MCF 10A (cell line): ENCODE data around the gene UNC13B. TPM values are rescaled to one million over a fixed set of nuclear protein-coding genes. Genes with fewer than 3 reads are reported as not detected.

Experiments
- BruUV-seq: library from RNA; stranded (reverse); fragments of 400-500 nt; replicated peaks from 2 replicates; lab custom pipeline; 2021; lab: Mats Ljungman, UMichigan
- CTCF ChIA-PET: fragments of 300-600 bp; sonication (Branson Sonifier 250); formaldehyde crosslinking; extraction: SDS; loops from one replicate; lab custom pipeline; 2021; ENCODE audit warnings: antibody characterized with exemption, inconsistent platforms; lab: Yijun Ruan, JAX
- POLR2A ChIA-PET: fragments of 300-600, 350-650 bp; sonication (Branson Sonifier 250); formaldehyde crosslinking; extraction: SDS; loops from one replicate; lab custom pipeline; 2020; ENCODE audit warnings: antibody characterized with exemption, inconsistent platforms; lab: Yijun Ruan, JAX
- DNase-seq: peaks from one replicate; pipeline ENCODE4 v3.0.0-alpha.2; 2018; ENCODE audit not compliant: unreplicated experiment
- H3K27ac Mint-ChIP-seq: one replicate; pipeline ENCODE4 v1.8.0; 2022; ENCODE audit warnings: mild to moderate bottlenecking, low read depth, mixed read lengths; ENCODE audit not compliant: unreplicated experiment
- H3K27me3 Mint-ChIP-seq: one replicate; pipeline ENCODE4 v1.8.0; 2022; ENCODE audit warnings: mixed read lengths; ENCODE audit not compliant: insufficient read depth, unreplicated experiment
- H3K36me3 Mint-ChIP-seq: one replicate; pipeline ENCODE4 v1.8.0; 2022; ENCODE audit warnings: mild to moderate bottlenecking, moderate library complexity, mixed read lengths; ENCODE audit not compliant: insufficient read depth, unreplicated experiment
- H3K4me1 Mint-ChIP-seq: one replicate; pipeline ENCODE4 v1.8.0; 2022; ENCODE audit warnings: mixed read lengths; ENCODE audit not compliant: insufficient read depth, unreplicated experiment
- H3K4me3 Mint-ChIP-seq: one replicate; pipeline ENCODE4 v1.8.0; 2022; ENCODE audit warnings: mild to moderate bottlenecking, moderate library complexity, mixed read lengths; ENCODE audit not compliant: unreplicated experiment
- H3K9me3 Mint-ChIP-seq: one replicate; pipeline ENCODE4 v1.8.0; 2022; ENCODE audit warnings: mixed read lengths; ENCODE audit not compliant: unreplicated experiment
- CTCF ChIP-seq: fragments of 200-600 bp; IDR thresholded peaks from one replicate; pipeline ENCODE4 v1.8.0; 2022; ENCODE audit warnings: antibody characterized with exemption, mild to moderate bottlenecking; ENCODE audit not compliant: unreplicated experiment
- intact Hi-C: fragments of 100-400 bp; cut with micrococcal nuclease; formaldehyde crosslinking; loops from 2 replicates; pipeline ENCODE4 v1.14.1; 2022
- total RNA-seq: library from RNA; stranded (reverse); gene quantifications from 2 replicates; pipeline ENCODE4 v1.2.3, GENCODE V29; 2022

UNC13B gene
- total RNA-seq, 1 experiment from 2014 or later = 22.9 TPM

GRCh38 chr9:35253075-35253474 is 91.3 kb downstream of the UNC13B start:
- POLR2A ChIA-PET = no interaction called here
- no TSS peak for BruUV-seq

GRCh38 chr9:35254237-35254636 is 92.4 kb downstream of the UNC13B start:
- POLR2A ChIA-PET = no interaction called here
- TF ChIP-seq CTCF = no peak
- no peak overlapping the region for H3K27ac Mint-ChIP-seq
- intact Hi-C loops = no loop called here
- no peaks in the 10 kb centered on the region for H3K27me3 Mint-ChIP-seq
- peaks cover 5% of the 10 kb centered on the region for H3K4me1 Mint-ChIP-seq
- CTCF ChIA-PET = interaction anchor here (0.6 kb wide), 1 partner anchor 201 kb away, joined by 3 read pairs; no protein-coding TSS in a partner anchor
- no peaks in the 10 kb centered on the region for H3K9me3 Mint-ChIP-seq
- H3K4me3 Mint-ChIP-seq = no peak overlapping the region
- DNase-seq = no peak
- peaks cover 1% of the 10 kb centered on the region for H3K36me3 Mint-ChIP-seq
- no TSS peak for BruUV-seq

More at GRCh38 chr9:35253075-35253474, 91.3 kb downstream of the UNC13B start:
- Mint-ChIP-seq H3K36me3 (peaks cover 9% of the 10 kb centered on the region), H3K27me3 (no peaks in the 10 kb centered on the region), H3K4me3 (no peak overlapping the region), H3K9me3 (peaks cover 6% of the 10 kb centered on the region), H3K4me1 (no peaks in the 10 kb centered on the region), H3K27ac (no peak overlapping the region)
- DNase-seq = no peak
- CTCF ChIA-PET = interaction anchor here (0.6 kb wide), 2 partner anchors 36 to 325 kb away, joined by 4 read pairs; no protein-coding TSS in a partner anchor
- intact Hi-C loops = no loop called here
- no peak for TF ChIP-seq CTCF

GRCh38 chr9:35254984-35255857 is 93.4 kb downstream of the UNC13B start:
- POLR2A ChIA-PET = interaction anchor here (0.6 to 1.3 kb wide), 3 partner anchors 26 to 139 kb away, joined by 4 to 6 read pairs (median 6); partner anchors contain the start of gene ATOSB
- Mint-ChIP-seq H3K9me3 (no peaks in the 10 kb centered on the region), H3K27me3 (no peaks in the 10 kb centered on the region), H3K27ac (no peak overlapping the region), H3K36me3 (no peaks in the 10 kb centered on the region), H3K4me1 (peaks cover 8% of the 10 kb centered on the region), H3K4me3 (no peak overlapping the region)
- intact Hi-C loops = no loop called here
- DNase-seq = no peak
- no peak for TF ChIP-seq CTCF
- CTCF ChIA-PET = interaction anchor here (1.0 to 1.8 kb wide), 4 partner anchors 13 to 216 kb away, joined by 3 to 6 read pairs (median 4); partner anchors contain the start of gene UNC13B
- BruUV-seq = no TSS peak
